Transverse colon (tissue), 3 donors: Measurements from ENCODE around the gene SYT7.
"Not testable (repeated sequence)": the region's sequence is repeated elsewhere in the genome, so short reads cannot be mapped to it uniquely, and the experiment has no call there.

Experiments
- EP300 ChIP-seq: sonication (generic); formaldehyde crosslinking; IDR thresholded peaks from one replicate; pipeline ENCODE4 v1.6.1; 2017; ENCODE audit warnings: antibody characterized with exemption, low read depth
- POLR2A ChIP-seq: fragments of 450-650 bp; IDR thresholded peaks from one replicate; pipeline ENCODE4 v1.6.1; 2016; ENCODE audit warnings: antibody characterized with exemption, mild to moderate bottlenecking, moderate library complexity
- TF ChIP-seq, protein P1 (sequence below), 5 experiments: fragments of 200-600 bp in 3 of 5; fragments of 450-650 bp in 2 of 5; sonication (generic) in 3 of 5; IDR thresholded peaks; 1 replicate in 2 of 5; 2 replicates in 3 of 5; pipeline ENCODE4 v1.5.1; 2016 to 2017; ENCODE audit warnings: antibody characterized with exemption in 5 of 5, inconsistent platforms in 3 of 5, mild to moderate bottlenecking in 2 of 5, moderate library complexity in 1 of 5

- TF ChIP-seq, protein P1, sequence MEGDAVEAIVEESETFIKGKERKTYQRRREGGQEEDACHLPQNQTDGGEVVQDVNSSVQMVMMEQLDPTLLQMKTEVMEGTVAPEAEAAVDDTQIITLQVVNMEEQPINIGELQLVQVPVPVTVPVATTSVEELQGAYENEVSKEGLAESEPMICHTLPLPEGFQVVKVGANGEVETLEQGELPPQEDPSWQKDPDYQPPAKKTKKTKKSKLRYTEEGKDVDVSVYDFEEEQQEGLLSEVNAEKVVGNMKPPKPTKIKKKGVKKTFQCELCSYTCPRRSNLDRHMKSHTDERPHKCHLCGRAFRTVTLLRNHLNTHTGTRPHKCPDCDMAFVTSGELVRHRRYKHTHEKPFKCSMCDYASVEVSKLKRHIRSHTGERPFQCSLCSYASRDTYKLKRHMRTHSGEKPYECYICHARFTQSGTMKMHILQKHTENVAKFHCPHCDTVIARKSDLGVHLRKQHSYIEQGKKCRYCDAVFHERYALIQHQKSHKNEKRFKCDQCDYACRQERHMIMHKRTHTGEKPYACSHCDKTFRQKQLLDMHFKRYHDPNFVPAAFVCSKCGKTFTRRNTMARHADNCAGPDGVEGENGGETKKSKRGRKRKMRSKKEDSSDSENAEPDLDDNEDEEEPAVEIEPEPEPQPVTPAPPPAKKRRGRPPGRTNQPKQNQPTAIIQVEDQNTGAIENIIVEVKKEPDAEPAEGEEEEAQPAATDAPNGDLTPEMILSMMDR (IDR thresholded peaks at IDR 0.05), result not testable (repeated sequence)
- not testable (repeated sequence) for TF ChIP-seq POLR2A, EP300
These were observed 33.9 kb upstream of the SYT7 start for GRCh38 chr11:61614782-61615181.
